ENCODE results near the gene HAGHL.

Gene HAGHL

GRCh38 chr16:769934-770333, 43.0 kb downstream of the HAGHL start (continued):
- TF ChIP-seq ELK4 (IDR thresholded peaks at IDR 0.05; ENCODE audit: borderline replicate concordance, low read depth, low read length), result no peak

- Histone ChIP-seq H3K4me1 (ENCODE audit: control insufficient read depth, insufficient read depth, low read length) (no peaks in the 10 kb centered on the region), H3K9me3 (ENCODE audit: control insufficient read depth, insufficient read depth, low read depth, low read length) (no peaks in the 10 kb centered on the region), H3K36me3 (ENCODE audit: control insufficient read depth in 2 of 2, insufficient read depth in 1 of 2, low read length in 2 of 2) (no peaks in the 10 kb centered on the region), H3K4me3 (ENCODE audit: low read depth, low read length) (no peak overlapping the region), H3K27ac (ENCODE audit: extremely low read depth, low read depth, low read length) (no peak overlapping the region)
- ChIA-PET POLR2A (no interaction called here), CTCF (interaction anchor here (0.6 to 1.6 kb wide), 4 partner anchors 14 to 60 kb away, joined by 3 to 4 read pairs (median 3); no protein-coding TSS in a partner anchor)
- TF ChIP-seq ZNF221 (tag by site-specific recombination; IDR thresholded peaks at IDR 0.05; ENCODE audit: borderline replicate concordance) (no peak), KLF10 (tag by site-specific recombination; IDR thresholded peaks at IDR 0.05) (no peak), ZNF140 (tag by site-specific recombination; IDR thresholded peaks at IDR 0.05) (no peak), ZNF701 (tag by site-specific recombination; IDR thresholded peaks at IDR 0.05) (no peak), ZNF155 (tag by site-specific recombination; IDR thresholded peaks at IDR 0.05) (no peak), ZNF610 (tag by site-specific recombination; IDR thresholded peaks at IDR 0.05; ENCODE audit: borderline replicate concordance) (no peak), MYNN (tag by site-specific recombination; IDR thresholded peaks at IDR 0.05; ENCODE audit: borderline replicate concordance) (no peak), ZFHX2 (tag by site-specific recombination; conservative IDR thresholded peaks at IDR 0.05) (no peak), TSHZ1 (tag by site-specific recombination; IDR thresholded peaks at IDR 0.05; ENCODE audit: borderline replicate concordance) (no peak), ZFP41 (tag by site-specific recombination; IDR thresholded peaks at IDR 0.05; ENCODE audit: borderline replicate concordance) (no peak), ZNF404 (tag by site-specific recombination; IDR thresholded peaks at IDR 0.05) (no peak)
- TF ChIP-seq, protein P1, sequence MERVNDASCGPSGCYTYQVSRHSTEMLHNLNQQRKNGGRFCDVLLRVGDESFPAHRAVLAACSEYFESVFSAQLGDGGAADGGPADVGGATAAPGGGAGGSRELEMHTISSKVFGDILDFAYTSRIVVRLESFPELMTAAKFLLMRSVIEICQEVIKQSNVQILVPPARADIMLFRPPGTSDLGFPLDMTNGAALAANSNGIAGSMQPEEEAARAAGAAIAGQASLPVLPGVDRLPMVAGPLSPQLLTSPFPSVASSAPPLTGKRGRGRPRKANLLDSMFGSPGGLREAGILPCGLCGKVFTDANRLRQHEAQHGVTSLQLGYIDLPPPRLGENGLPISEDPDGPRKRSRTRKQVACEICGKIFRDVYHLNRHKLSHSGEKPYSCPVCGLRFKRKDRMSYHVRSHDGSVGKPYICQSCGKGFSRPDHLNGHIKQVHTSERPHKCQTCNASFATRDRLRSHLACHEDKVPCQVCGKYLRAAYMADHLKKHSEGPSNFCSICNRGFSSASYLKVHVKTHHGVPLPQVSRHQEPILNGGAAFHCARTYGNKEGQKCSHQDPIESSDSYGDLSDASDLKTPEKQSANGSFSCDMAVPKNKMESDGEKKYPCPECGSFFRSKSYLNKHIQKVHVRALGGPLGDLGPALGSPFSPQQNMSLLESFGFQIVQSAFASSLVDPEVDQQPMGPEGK (tag by site-specific recombination; IDR thresholded peaks at IDR 0.05), result no peak
- TF ChIP-seq, protein P2, sequence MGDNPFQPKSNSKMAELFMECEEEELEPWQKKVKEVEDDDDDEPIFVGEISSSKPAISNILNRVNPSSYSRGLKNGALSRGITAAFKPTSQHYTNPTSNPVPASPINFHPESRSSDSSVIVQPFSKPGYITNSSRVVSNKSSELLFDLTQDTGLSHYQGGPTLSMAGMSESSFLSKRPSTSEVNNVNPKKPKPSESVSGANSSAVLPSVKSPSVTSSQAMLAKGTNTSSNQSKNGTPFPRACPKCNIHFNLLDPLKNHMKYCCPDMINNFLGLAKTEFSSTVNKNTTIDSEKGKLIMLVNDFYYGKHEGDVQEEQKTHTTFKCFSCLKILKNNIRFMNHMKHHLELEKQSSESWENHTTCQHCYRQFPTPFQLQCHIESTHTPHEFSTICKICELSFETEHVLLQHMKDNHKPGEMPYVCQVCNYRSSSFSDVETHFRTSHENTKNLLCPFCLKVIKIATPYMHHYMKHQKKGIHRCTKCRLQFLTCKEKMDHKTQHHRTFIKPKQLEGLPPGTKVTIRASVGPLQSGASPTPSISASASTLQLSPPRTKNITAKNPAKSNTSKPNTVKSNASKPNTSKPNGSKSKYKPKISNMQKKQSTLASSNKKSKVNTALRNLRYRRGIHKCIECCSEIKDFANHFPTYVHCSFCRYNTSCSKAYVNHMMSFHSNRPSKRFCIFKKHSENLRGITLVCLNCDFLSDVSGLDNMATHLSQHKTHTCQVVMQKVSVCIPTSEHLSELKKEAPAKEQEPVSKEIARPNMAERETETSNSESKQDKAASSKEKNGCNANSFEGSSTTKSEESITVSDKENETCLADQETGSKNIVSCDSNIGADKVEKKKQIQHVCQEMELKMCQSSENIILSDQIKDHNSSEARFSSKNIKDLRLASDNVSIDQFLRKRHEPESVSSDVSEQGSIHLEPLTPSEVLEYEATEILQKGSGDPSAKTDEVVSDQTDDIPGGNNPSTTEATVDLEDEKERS (tag by site-specific recombination; IDR thresholded peaks at IDR 0.05), result no peak
These were observed 43.5 kb downstream of the HAGHL start for GRCh38 chr16:770411-770810.

Data from HEK293 (cell line).